Activated naive CD8-positive, alpha-beta T cell treated with anti-CD3 and anti-CD28 coated beads, Interleukin-2, amount 50 U/mL, for 16 hours (primary cell): ENCODE data around the gene HSD17B2.
"Not testable (repeated sequence)": the region's sequence is repeated elsewhere in the genome, so short reads cannot be mapped to it uniquely, and the experiment has no call there.

Source experiments
- DNase-seq: peaks from one replicate; pipeline ENCODE4 v3.0.0-alpha.2; 2020; ENCODE audit warnings: low read depth, low spot score

Gene HSD17B2

DNA sequence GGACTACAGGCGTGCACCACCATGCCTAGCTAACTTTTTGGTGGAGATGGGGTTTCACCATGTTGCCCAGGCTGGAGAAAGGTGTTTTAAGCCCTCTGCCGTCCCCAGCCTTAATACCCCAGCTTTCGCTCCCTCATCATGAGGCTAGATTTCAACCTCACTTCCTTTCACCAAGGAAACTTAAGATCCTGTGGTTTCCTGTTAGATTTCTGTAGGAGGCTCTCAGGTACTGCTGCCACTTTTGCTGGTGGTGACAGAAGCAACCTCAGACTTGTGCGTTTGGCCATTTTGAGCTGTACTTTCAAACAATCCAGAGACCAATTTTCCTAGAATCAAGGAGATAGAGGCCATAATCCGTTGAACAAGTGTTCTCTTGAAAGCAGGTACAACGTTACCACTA is 98.7 kb downstream of the HSD17B2 start:
- no peak for DNase-seq

DNA sequence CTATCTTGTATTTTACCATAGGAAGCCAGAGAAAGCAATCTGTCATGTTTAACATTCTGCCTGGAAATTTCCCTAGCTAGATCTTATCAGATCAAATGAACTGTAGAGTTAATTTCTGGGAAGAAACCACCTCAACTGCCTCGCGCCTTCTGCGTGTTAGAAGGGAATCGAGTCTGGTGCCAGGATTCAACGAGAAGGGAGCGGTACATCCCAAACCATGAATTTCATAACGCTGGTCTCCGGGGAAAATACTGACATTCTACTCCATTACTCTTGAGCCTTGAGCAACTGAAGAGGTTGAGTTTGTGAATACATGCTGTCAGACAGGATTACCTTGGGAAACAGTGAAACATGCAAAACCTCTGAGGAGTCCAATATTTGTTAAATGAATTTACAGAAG is 99.8 kb downstream of the HSD17B2 start:
- DNase-seq, result no peak

- DNase-seq, result no peak
These were observed 100.8 kb downstream of the HSD17B2 start for GRCh38 chr16:82135844-82136243.

DNA sequence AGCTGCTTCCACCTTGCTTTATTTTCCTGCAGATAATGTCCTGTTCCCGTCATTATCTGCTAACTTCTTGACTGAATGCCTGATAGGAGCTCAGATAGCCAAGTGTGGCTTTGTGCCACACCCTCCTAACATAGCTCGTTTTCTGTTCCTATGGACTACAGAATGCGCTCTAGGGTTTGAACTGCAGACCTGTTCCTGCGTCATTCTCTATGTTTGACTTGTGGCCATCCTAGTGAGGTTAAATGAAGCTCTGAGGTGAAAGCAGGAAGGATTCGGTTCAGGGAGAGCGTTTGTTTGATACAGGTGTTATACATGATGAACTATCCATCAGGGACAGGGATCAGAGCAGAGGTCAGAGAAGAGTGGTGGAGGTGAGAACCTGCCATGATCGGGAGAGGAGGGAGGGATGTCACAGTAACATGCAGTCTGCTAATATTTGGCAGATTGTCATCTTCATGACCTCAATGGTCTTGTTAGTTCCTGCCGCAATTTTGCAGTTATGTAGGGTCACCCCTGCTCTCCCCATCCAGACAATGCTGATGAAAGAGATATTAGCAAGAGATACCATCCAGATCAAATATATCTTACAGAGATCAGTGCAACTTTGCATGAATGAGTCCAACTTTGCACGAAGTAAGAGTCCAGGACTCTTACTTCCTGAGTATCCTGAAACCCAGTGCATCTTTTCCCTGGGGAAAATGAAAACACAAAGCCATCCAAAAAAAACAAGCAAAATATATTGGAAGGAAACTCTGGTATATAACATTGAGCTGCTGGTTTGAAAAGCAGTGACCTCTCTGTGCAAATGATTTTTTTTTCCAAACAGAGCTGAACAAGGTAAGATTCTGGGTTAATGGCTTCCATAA is 102.1 kb downstream of the HSD17B2 start:
- DNase-seq, result no peak

DNA sequence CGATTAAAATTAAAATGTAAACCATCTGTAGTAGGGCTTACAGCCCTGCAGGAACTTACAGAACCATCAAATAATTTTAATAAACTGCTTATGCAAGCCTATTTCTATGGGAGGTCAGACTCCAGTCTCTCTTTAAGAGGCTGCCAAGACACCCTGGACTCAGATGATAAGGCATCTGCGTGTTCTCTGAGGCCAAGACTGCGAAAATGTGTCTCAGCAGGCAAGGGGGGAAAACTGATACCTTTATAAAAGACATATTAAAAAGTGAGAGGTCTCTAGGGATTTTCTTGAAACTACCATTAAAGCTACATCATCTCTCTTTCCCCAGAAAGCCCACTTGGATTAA is 102.7 kb downstream of the HSD17B2 start:
- DNase-seq, result no peak

DNA sequence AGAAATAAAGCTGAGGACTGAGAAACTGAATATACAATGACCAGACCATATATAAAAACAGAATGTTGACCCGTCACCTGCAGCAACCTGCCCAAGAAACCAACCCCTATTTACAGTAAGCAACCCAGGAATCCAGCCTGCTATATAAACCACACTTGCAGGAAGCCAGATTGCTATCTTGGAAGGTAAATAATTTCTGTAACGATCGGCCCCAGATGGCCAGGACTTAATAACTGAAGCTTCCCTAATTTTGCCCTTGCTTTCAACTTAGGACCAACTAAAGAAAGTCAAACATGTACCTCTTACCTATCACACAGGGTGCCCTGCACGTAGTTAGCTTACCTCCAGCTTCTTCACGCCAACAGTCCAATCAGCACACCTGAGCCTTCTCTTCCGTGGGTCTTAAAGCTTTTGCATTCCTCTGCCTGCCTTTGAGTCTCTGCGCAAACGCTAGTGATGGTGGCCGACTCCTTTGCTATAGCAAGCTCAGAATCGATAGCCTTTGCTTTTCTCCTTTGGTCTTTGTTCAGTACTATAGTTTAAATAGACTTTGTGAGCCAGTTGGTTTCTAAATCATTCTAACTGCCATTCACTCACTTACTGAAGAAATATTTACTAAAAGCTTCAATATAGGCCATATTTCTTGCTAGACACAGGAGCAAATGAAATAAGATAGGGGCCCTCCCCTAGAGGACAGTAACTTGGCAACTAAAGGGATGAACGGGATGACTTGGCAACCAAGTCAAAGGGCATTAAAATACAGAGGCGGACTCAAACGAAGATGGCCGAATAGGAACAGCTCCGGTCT is 103.6 kb downstream of the HSD17B2 start:
- DNase-seq, result no peak

DNA sequence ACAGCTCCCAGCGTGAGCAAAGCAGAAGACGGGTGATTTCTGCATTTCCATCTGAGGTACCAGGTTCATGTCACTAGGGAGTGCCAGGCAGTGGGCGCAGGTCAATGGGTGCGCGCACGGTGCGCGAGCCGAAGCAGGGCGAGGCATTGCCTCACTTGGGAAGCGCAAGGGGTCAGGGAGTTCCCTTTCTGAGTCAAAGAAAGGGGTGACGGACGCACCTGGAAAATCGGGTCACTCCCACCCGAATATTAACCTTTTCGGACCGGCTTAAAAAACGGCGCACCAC is 104.2 kb downstream of the HSD17B2 start:
- DNase-seq, result not testable (repeated sequence)

- no peak for DNase-seq
These were observed 111.5 kb downstream of the HSD17B2 start for GRCh38 chr16:82146556-82146955.

GRCh38 chr16:82146957-82147356 is 111.9 kb downstream of the HSD17B2 start:
- no peak for DNase-seq

DNA sequence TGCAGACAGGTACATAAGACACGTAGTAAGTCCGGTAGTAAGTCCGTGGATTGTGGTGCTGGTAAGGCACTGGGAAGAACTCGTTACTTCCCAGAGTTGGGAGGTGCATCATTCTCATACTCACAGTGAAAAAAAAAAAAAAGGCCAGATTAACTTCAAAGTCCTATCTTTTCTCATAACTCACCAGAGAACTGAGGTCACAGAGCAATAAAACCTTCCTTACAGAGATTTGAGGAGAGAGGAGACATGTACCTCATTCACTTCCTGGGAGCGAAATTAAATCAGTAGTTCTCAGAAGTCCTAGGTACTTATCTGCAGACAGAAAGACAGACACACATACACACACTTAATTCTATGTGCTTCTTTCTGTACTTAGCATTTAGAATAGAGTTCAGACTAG is 112.5 kb downstream of the HSD17B2 start:
- no peak for DNase-seq
